ENCODE measurements around the gene YIF1A. TPM values are rescaled to one million over a fixed set of nuclear protein-coding genes. Genes with fewer than 3 reads are reported as not detected.

The YIF1A gene
- total and polyA plus RNA-seq, 2 donors (not counting 3 experiments of a cell fraction or from before 2014, with no cell fraction given): 104 to 271 TPM

- no peak for TF ChIP-seq JUN (IDR thresholded peaks at IDR 0.05; ENCODE audit: borderline replicate concordance, insufficient read depth, insufficient read length, low read depth)
- Histone ChIP-seq H3K4me2 (ENCODE audit: insufficient read depth, low read length) (no peak overlapping the region), H3K27me3 (ENCODE audit: control insufficient read depth in 2 of 2, insufficient read depth in 2 of 2, low read length in 2 of 2) (peaks cover 0 to 3% of the 10 kb centered on the region in 2 experiments), H3K36me3 (ENCODE audit: control insufficient read depth in 2 of 2, extremely low read depth in 1 of 2, insufficient read depth in 2 of 2, low read length in 2 of 2) (peaks cover 0 to 42% of the 10 kb centered on the region in 2 experiments), H3K4me1 (ENCODE audit: control insufficient read depth, extremely low read depth, insufficient read depth, low read length) (peaks cover 13% of the 10 kb centered on the region), H3K9me1 (replicated peaks; ENCODE audit: control insufficient read depth, extremely low read depth, insufficient read depth, low read length) (no peaks in the 10 kb centered on the region), H4K20me1 (replicated peaks; ENCODE audit: control insufficient read depth, extremely low read depth, insufficient read depth, low read length) (no peaks in the 10 kb centered on the region), H3K79me2 (ENCODE audit: control insufficient read depth, insufficient read depth, low read length) (peaks cover 4% of the 10 kb centered on the region), H3K9me3 (replicated peaks; ENCODE audit: control insufficient read depth, insufficient read depth, low read length) (no peaks in the 10 kb centered on the region), H3K4me3 (replicated peaks in 1 of 3; ENCODE audit: insufficient read depth in 1 of 3, low read depth in 1 of 3, low read length in 3 of 3) (no peak overlapping the region), H3K27ac (ENCODE audit: insufficient read depth, low read depth, low read length) (no peak overlapping the region), H3K9ac (replicated peaks; ENCODE audit: extremely low read depth, insufficient read depth, low read length) (no peak overlapping the region), H2AFZ (ENCODE audit: low read depth, low read length) (no peak overlapping the region)
- POLR2A ChIA-PET: no interaction called here
- CTCF ChIA-PET: interaction anchor here (0.5 kb wide), 1 partner anchor 125 kb away, joined by 3 read pairs; no protein-coding TSS in a partner anchor
- no peak for DNase-seq (ENCODE audit: low read depth, low spot score)
- no peak for FAIRE-seq
- no TSS peak for BruUV-seq (replicated peaks)
- intact Hi-C loops (cut with micrococcal nuclease): no loop called here
- dilution Hi-C loops (cut with MboI; ENCODE audit: extremely low pct_ligation_motif_present, low sequenced_read_pairs): no loop called here
These were observed 27.4 kb downstream of the YIF1A start for GRCh38 chr11:66261578-66261977.

- intact Hi-C loops (cut with micrococcal nuclease) (no loop called here), dilution Hi-C loops (cut with MboI; ENCODE audit: extremely low pct_ligation_motif_present, low sequenced_read_pairs) (no loop called here)
- no peak overlapping the region for H3K4me3 ChIP-seq (replicated peaks in 1 of 3; ENCODE audit: insufficient read depth in 1 of 3, low read depth in 1 of 3, low read length in 3 of 3)
These were observed 29.0 kb downstream of the YIF1A start for GRCh38 chr11:66259956-66260355.

More at GRCh38 chr11:66259956-66260355, 29.0 kb downstream of the YIF1A start:
- Histone ChIP-seq H3K36me3 (ENCODE audit: control insufficient read depth in 2 of 2, extremely low read depth in 1 of 2, insufficient read depth in 2 of 2, low read length in 2 of 2) (peaks cover 0 to 42% of the 10 kb centered on the region in 2 experiments), H3K9ac (replicated peaks; ENCODE audit: extremely low read depth, insufficient read depth, low read length) (no peak overlapping the region), H3K9me1 (replicated peaks; ENCODE audit: control insufficient read depth, extremely low read depth, insufficient read depth, low read length) (no peaks in the 10 kb centered on the region), H3K9me3 (replicated peaks; ENCODE audit: control insufficient read depth, insufficient read depth, low read length) (no peaks in the 10 kb centered on the region), H3K4me1 (ENCODE audit: control insufficient read depth, extremely low read depth, insufficient read depth, low read length) (peaks cover 13% of the 10 kb centered on the region), H3K79me2 (ENCODE audit: control insufficient read depth, insufficient read depth, low read length) (peaks cover 4% of the 10 kb centered on the region), H2AFZ (ENCODE audit: low read depth, low read length) (no peak overlapping the region), H3K4me2 (ENCODE audit: insufficient read depth, low read length) (no peak overlapping the region), H3K27ac (ENCODE audit: insufficient read depth, low read depth, low read length) (no peak overlapping the region), H3K27me3 (ENCODE audit: control insufficient read depth in 2 of 2, insufficient read depth in 2 of 2, low read length in 2 of 2) (peaks cover 0 to 4% of the 10 kb centered on the region in 2 experiments), H4K20me1 (replicated peaks; ENCODE audit: control insufficient read depth, extremely low read depth, insufficient read depth, low read length) (no peaks in the 10 kb centered on the region)
- no peak for TF ChIP-seq EZH2 (IDR thresholded peaks at IDR 0.05; ENCODE audit: borderline replicate concordance, low read depth, low read length, severe bottlenecking)
- TF ChIP-seq POLR2A (IDR thresholded peaks at IDR 0.05; ENCODE audit: low read depth, low read length): no peak
- TF ChIP-seq JUN (IDR thresholded peaks at IDR 0.05; ENCODE audit: borderline replicate concordance, insufficient read depth, insufficient read length, low read depth): no peak
- TF ChIP-seq, protein P1, sequence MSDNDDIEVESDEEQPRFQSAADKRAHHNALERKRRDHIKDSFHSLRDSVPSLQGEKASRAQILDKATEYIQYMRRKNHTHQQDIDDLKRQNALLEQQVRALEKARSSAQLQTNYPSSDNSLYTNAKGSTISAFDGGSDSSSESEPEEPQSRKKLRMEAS (IDR thresholded peaks at IDR 0.05; ENCODE audit: insufficient read depth, insufficient read length): no peak
- no peak for TF ChIP-seq GATA2 (IDR thresholded peaks at IDR 0.05; ENCODE audit: insufficient read depth, insufficient read length, low read depth, low read length)
- TF ChIP-seq MYC (IDR thresholded peaks at IDR 0.05; ENCODE audit: low read depth, low read length): no peak
- no peak for TF ChIP-seq FOS (IDR thresholded peaks at IDR 0.05; ENCODE audit: borderline replicate concordance, insufficient read depth, low read length)
- no peak for TF ChIP-seq POLR2AphosphoS5 (IDR thresholded peaks at IDR 0.05; ENCODE audit: insufficient read depth, low read depth, low read length)
- no peak for TF ChIP-seq CTCF (IDR thresholded peaks at IDR 0.05; ENCODE audit: extremely low read depth in 1 of 2, insufficient read depth in 1 of 2, low read depth in 1 of 2, low read length in 2 of 2)
- CTCF ChIA-PET: interaction anchor here (0.6 to 1.4 kb wide), 2 partner anchors 52 to 191 kb away, joined by 3 read pairs; no protein-coding TSS in a partner anchor
- POLR2A ChIA-PET: no interaction called here
- no TSS peak for BruUV-seq (replicated peaks)
- no peak for FAIRE-seq
- no peak for DNase-seq (ENCODE audit: low read depth, low spot score)
